ENCODE data around the gene RNU6-9.
"Not testable (repeated sequence)": the region's sequence is repeated elsewhere in the genome, so short reads cannot be mapped to it uniquely, and the experiment has no call there.

Gene RNU6-9

GRCh38 chr19:850979-851335, 42.3 kb upstream of the RNU6-9 start:
- H3K9ac ChIP-seq (ENCODE audit: insufficient read length): no peak overlapping the region
- H3K4me3 ChIP-seq: no peak overlapping the region
- DNase-seq (ENCODE audit: low read depth, low spot score): no peak
- H3K9me3 ChIP-seq (ENCODE audit: low read depth, low read length): no peaks in the 10 kb centered on the region
- H3K36me3 ChIP-seq (ENCODE audit: insufficient read depth, low read length): no peaks in the 10 kb centered on the region
- TF ChIP-seq EZH2 (IDR thresholded peaks at IDR 0.05) (no peak), POLR2AphosphoS5 (IDR thresholded peaks at IDR 0.05; ENCODE audit: borderline replicate concordance, low read depth, low read length) (no peak), FOXP2 (optimal IDR thresholded peaks at IDR 0.05; ENCODE audit: control extremely low read depth, extremely low read length, insufficient read depth) (no peak)
- H3K27ac ChIP-seq: no peak overlapping the region

DNA sequence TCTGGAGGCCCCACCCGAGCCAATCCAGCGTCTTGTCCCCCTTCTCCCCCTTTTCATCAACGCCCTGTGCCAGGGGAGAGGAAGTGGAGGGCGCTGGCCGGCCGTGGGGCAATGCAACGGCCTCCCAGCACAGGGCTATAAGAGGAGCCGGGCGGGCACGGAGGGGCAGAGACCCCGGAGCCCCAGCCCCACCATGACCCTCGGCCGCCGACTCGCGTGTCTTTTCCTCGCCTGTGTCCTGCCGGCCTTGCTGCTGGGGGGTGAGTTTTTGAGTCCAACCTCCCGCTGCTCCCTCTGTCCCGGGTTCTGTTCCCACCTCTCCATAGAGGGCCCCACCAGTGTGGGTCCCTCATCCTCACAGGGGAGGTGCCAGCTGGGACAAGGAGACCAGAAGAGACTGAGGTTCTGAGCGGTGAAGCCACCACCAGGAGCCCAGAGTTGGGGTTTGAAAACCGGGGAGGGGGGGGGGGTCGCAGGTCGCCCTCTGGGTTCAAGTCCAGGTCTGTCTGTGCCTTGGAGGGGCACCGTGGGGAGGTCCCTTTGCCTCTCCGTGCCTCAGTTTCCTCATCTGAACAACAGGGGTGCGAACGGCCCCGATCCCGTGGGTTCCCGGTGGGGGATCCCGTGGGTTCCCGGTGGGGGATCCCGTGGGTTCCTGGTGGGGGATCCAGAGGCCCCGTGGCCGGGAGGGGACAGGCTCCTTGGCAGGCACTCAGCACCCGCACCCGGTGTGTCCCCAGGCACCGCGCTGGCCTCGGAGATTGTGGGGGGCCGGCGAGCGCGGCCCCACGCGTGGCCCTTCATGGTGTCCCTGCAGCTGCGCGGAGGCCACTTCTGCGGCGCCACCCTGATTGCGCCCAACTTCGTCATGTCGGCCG, 40.9 kb upstream of the RNU6-9 start, which contains the start of gene ELANE:
Gene ELANE (plus strand): TSS at position 168 of the 878 bp plus-strand sequence. CDS start 26 bp downstream, at position 194.
- no peaks in the 10 kb centered on the region for H3K9me3 ChIP-seq (ENCODE audit: low read depth, low read length)
- no peak for TF ChIP-seq POLR2AphosphoS5 (IDR thresholded peaks at IDR 0.05; ENCODE audit: borderline replicate concordance, low read depth, low read length)
- TF ChIP-seq FOXP2 (optimal IDR thresholded peaks at IDR 0.05; ENCODE audit: control extremely low read depth, extremely low read length, insufficient read depth): no peak
- TF ChIP-seq EZH2 (IDR thresholded peaks at IDR 0.05): no peak
- no peak for DNase-seq (ENCODE audit: low read depth, low spot score)
- H3K36me3 ChIP-seq (ENCODE audit: insufficient read depth, low read length): no peaks in the 10 kb centered on the region
- no peak within 1 kb of the TSS for H3K4me3 ChIP-seq
- no peak within 1 kb of the TSS for H3K27ac ChIP-seq
- no peak within 1 kb of the TSS for H3K9ac ChIP-seq (ENCODE audit: insufficient read length)

GRCh38 chr19:853014-853585, 40.2 kb upstream of the RNU6-9 start:
- Histone ChIP-seq H3K9me3 (ENCODE audit: low read depth, low read length) (no peaks in the 10 kb centered on the region), H3K36me3 (ENCODE audit: insufficient read depth, low read length) (no peaks in the 10 kb centered on the region), H3K9ac (ENCODE audit: insufficient read length) (no peak overlapping the region), H3K4me3 (no peak overlapping the region), H3K27ac (no peak overlapping the region)
- TF ChIP-seq FOXP2 (optimal IDR thresholded peaks at IDR 0.05; ENCODE audit: control extremely low read depth, extremely low read length, insufficient read depth) (no peak), EZH2 (IDR thresholded peaks at IDR 0.05) (no peak), POLR2AphosphoS5 (IDR thresholded peaks at IDR 0.05; ENCODE audit: borderline replicate concordance, low read depth, low read length) (no peak)
- DNase-seq (ENCODE audit: low read depth, low spot score): no peak

DNA sequence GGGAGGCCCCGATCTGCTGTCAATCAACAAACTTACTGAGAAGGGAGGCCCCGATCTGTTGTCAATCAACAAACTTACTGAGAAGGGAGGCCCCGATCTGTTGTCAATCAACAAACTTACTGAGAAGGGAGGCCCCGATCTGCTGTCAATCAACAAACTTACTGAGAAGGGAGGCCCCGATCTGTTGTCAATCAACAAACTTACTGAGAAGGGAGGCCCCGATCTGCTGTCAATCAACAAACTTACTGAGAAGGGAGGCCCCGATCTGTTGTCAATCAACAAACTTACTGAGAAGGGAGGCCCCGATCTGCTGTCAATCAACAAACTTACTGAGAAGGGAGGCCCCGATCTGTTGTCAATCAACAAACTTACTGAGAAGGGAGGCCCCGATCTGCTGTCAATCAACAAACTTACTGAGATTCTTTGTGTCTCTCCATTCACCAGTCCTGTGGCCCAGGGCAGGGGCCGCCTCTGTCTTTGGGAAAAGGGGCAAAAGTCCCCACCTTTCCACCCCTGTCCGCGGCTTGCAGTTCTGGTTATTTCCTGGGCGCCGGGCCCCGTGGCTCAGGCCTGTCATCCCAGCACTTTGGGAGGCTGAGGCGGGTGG, 39.6 kb upstream of the RNU6-9 start:
- DNase-seq (ENCODE audit: low read depth, low spot score); H3K4me3 ChIP-seq; H3K27ac ChIP-seq; H3K9ac ChIP-seq (ENCODE audit: insufficient read length); H3K9me3 ChIP-seq (ENCODE audit: low read depth, low read length); H3K36me3 ChIP-seq (ENCODE audit: insufficient read depth, low read length): not testable (repeated sequence)

DNA sequence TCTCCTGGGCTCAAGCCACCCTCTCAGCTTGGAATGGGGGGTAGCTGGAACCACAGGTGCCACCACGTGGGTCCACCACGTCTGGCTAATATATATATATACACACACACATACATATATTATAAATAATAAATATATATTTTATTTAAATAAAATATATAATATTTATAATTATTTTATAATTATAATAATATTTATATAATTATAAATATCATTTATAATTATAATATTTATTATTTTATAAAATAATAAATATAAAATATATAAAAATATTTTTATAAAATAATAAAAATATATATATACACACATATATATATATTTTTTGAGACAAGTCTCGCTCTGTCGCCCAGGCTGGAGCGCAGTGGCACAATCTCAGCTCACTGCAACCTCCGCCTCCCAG, 38.7 kb upstream of the RNU6-9 start:
- Histone ChIP-seq H3K27ac (no peak overlapping the region), H3K4me3 (no peak overlapping the region), H3K9ac (ENCODE audit: insufficient read length) (no peak overlapping the region), H3K36me3 (ENCODE audit: insufficient read depth, low read length) (no peaks in the 10 kb centered on the region), H3K9me3 (ENCODE audit: low read depth, low read length) (no peaks in the 10 kb centered on the region)
- no peak for TF ChIP-seq EZH2 (IDR thresholded peaks at IDR 0.05)
- TF ChIP-seq POLR2AphosphoS5 (IDR thresholded peaks at IDR 0.05; ENCODE audit: borderline replicate concordance, low read depth, low read length): no peak
- TF ChIP-seq FOXP2 (optimal IDR thresholded peaks at IDR 0.05; ENCODE audit: control extremely low read depth, extremely low read length, insufficient read depth): no peak
- no peak for DNase-seq (ENCODE audit: low read depth, low spot score)

DNA sequence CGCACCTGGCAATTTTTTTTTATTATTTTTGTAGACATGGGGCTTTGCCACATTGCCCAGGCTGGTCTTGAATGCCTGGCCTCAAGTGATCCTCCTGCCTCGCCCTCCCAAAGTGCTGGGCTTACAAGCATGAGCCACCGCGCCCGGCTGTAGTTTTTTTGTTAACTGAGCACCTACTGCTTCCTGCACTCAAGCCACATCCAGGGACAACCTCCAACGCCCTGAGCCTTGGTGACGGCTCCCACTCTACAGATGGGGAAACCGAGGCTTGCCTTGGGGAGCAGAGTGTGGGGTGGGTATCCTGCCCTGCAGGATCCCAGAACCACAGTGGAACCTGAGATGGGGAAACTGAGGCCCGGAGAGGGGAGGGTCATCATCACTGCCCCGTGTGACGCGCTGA, 38.1 kb upstream of the RNU6-9 start:
- Histone ChIP-seq H3K27ac (no peak overlapping the region), H3K9me3 (ENCODE audit: low read depth, low read length) (no peaks in the 10 kb centered on the region), H3K9ac (ENCODE audit: insufficient read length) (no peak overlapping the region), H3K36me3 (ENCODE audit: insufficient read depth, low read length) (no peaks in the 10 kb centered on the region), H3K4me3 (no peak overlapping the region)
- no peak for DNase-seq (ENCODE audit: low read depth, low spot score)
- TF ChIP-seq FOXP2 (optimal IDR thresholded peaks at IDR 0.05; ENCODE audit: control extremely low read depth, extremely low read length, insufficient read depth): no peak
- no peak for TF ChIP-seq EZH2 (IDR thresholded peaks at IDR 0.05)
- no peak for TF ChIP-seq POLR2AphosphoS5 (IDR thresholded peaks at IDR 0.05; ENCODE audit: borderline replicate concordance, low read depth, low read length)

GRCh38 chr19:855566-856120, 37.6 kb upstream of the RNU6-9 start:
- H3K9ac ChIP-seq (ENCODE audit: insufficient read length): no peak overlapping the region
- H3K4me3 ChIP-seq: no peak overlapping the region
- DNase-seq (ENCODE audit: low read depth, low spot score): no peak
- H3K36me3 ChIP-seq (ENCODE audit: insufficient read depth, low read length): no peaks in the 10 kb centered on the region
- TF ChIP-seq FOXP2 (optimal IDR thresholded peaks at IDR 0.05; ENCODE audit: control extremely low read depth, extremely low read length, insufficient read depth): no peak
- no peak for TF ChIP-seq POLR2AphosphoS5 (IDR thresholded peaks at IDR 0.05; ENCODE audit: borderline replicate concordance, low read depth, low read length)
- no peak for TF ChIP-seq EZH2 (IDR thresholded peaks at IDR 0.05)
- no peaks in the 10 kb centered on the region for H3K9me3 ChIP-seq (ENCODE audit: low read depth, low read length)
- H3K27ac ChIP-seq: no peak overlapping the region

- Histone ChIP-seq H3K9me3 (ENCODE audit: low read depth, low read length) (no peaks in the 10 kb centered on the region), H3K9ac (ENCODE audit: insufficient read length) (no peak overlapping the region), H3K36me3 (ENCODE audit: insufficient read depth, low read length) (no peaks in the 10 kb centered on the region), H3K27ac (no peak overlapping the region), H3K4me3 (no peak overlapping the region)
- TF ChIP-seq FOXP2 (optimal IDR thresholded peaks at IDR 0.05; ENCODE audit: control extremely low read depth, extremely low read length, insufficient read depth): no peak
- TF ChIP-seq EZH2 (IDR thresholded peaks at IDR 0.05): no peak
- no peak for TF ChIP-seq POLR2AphosphoS5 (IDR thresholded peaks at IDR 0.05; ENCODE audit: borderline replicate concordance, low read depth, low read length)
- DNase-seq (ENCODE audit: low read depth, low spot score): no peak
Measured at GRCh38 chr19:858284-858683, 35.0 kb upstream of the RNU6-9 start.
